HG02943 (cell line): ENCODE measurements around the gene LIPI.
"Not testable (repeated sequence)": the region's sequence is repeated elsewhere in the genome, so short reads cannot be mapped to it uniquely, and the experiment has no call there.

Experiments used
- ATAC-seq: cut with Tn5 transposase; IDR thresholded peaks from one replicate; pipeline ENCODE4 v1.9.1; 2021; ENCODE audit warnings: mild to moderate bottlenecking, low read depth, moderate library complexity; ENCODE audit not compliant: unreplicated experiment

The LIPI gene

DNA sequence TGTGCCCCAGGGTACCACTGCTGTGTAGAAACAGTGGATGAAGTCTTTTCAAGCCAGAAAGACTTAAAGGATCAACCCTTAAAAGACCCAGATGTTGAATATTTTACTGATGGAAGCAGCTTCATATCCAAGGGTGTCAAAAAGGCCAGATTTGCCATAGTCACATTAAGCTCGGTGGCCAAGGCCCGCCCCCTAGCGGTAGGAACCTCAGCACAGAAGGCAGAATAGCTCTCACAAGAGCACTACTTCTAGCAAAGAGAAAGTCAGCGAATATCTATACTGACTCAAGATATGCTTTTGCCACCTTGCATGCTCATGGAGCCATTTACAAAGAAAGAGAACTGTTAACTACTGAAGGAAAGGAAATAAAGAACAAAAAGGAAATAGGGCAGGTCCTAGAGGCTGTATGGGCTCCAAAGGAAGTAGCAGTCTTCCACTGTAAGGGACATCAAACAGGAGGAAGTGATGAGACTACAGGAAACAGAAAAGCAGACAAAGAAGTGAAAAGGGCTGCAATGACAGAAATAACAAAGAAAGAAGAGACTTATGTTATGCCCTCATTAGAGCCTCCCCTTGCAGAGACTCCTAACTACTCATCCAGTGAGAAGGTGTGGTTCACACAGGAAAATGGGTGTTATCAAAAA is 90.5 kb downstream of the LIPI start:
- ATAC-seq, result no peak

DNA sequence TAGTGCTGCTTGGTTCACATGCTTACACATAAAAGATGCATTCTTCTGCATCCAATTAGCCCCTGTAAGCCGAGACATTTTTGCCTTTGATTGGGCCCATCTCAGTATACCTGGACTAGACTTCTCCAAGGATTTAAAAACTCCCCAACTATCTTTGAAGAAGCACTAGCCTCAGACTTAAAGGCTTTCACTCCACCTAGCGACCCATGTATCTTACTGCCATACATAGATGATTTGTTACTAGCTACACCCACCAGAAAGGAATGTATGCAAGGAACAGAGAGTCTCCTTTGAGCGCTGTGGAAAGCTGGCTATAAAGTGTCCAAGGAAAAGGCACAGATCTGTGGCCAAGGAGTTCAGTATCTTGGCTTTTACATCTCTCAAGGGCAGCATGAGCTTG is 91.7 kb downstream of the LIPI start:
- ATAC-seq, result no peak

DNA sequence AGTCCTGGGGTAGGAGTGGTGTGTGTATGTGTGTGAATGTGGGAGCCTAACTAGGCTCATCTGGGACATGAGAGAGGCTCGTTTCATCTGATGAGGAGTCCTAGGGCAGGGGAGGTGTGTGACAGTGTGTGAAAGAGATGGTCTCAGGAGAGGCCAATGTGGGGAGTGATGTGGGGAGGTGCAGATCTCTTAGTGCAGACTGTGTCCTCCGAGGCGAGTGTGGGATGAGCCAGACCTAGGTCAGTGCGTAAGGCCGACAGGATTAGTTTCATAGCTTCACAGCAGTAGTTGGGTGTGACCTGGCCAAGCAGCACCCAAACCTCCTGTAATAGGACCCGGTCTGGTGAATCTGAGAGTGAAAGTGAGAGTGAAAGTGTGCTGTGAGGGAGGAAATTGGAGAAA is 94.7 kb downstream of the LIPI start:
- peak; percentile 84 for ATAC-seq

DNA sequence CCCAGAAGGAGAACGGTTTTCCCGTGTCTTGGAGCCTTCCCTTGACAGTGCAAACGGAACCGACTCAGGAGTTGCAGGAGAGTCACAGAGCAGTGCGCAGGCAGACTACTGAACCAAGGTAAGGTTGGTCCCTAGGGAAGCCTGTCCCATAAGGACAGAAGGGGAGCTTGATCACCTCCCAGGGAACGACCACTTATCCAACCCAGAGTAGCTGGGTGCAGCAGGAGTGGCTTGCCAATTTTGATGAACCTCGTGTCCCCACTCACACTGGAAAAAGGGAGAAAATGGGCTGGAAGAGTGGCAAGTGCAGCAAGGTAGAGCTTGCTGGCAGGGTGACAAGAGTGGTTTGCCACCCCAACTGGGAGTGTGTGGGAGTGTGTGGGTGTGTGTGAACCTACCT is 95.1 kb downstream of the LIPI start:
- peak; percentile 11 for ATAC-seq

DNA sequence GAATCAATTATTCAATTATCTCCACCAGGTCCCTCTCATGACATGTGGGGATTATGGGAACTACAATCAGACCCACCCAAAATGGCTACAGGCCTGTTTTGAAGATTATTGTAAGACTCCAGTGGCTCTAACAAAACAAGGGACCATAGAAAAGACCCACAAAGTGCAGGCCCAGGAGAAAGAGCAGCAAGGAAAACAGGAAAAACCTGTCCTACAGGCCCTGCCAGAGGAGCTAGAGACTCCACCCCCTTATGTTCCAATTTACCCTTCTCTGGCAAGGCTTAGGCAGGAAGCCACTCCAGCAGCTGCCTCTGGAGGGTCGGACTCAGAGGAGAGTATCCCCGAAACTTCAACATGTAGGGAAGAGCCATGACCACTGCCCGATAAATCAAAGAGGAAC is 96.5 kb downstream of the LIPI start:
- no peak for ATAC-seq

DNA sequence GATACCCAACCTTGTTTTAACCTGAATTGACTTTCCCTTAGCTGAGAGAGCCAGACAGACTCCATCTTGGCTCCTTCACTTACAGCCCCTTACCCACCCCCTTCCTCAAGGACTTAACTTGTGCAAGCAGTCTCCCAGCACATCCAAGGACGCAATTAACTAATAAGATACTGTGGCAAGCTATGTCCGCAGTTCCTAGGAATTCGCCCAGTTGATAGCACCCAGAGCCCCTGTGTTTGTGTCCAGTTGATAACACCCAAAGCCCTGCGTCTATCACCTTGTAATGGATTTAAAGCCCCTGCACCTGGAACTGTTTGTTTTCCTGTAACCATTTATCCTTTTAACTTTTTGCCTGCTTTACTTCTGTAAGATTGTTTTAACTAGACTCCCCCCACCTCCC is 106.2 kb downstream of the LIPI start:
- ATAC-seq, result not testable (repeated sequence)

DNA sequence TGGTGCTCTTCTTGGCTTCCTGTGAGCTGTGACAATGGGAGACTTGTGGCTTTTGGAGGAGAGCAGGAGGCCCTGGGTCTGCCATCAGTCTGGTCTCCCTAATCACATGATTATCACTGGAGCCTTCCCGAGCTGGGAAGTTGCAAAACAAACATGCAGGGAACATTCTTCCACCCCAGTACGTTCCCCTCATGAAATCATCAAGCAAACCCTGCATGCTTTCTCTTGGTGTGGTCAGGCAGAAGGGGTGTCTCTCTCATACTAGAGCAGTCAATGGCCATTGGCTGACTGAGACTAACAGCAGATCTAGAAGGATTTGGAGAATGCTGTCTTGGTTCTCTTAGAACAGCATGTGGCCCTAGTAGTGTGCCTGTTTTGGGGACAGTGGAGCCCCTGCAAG is 111.2 kb downstream of the LIPI start:
- ATAC-seq, result no peak

DNA sequence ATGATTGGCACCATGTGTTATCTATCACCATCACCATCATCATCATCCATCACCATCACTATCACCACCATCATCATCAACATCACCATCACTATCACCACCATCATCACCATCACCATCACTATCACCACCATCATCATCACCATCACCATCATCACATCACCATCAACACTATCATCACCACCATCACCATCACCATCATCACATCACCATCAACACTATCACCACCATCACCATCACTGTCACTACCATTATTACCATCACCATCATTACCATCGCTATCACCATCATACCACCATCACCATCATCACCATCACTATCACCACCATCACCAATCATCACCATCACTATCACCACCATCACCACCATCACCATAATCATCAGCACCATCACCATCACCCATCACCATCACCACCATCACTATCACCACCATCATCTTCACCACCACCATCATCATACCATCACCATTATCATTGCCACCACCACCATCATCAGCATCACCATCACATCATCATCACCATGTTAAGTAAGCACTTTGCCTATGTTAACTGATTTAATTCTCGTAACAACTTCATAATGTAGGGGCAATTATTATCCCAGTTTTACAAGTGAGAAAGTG is 112.8 kb downstream of the LIPI start:
- no peak for ATAC-seq

DNA sequence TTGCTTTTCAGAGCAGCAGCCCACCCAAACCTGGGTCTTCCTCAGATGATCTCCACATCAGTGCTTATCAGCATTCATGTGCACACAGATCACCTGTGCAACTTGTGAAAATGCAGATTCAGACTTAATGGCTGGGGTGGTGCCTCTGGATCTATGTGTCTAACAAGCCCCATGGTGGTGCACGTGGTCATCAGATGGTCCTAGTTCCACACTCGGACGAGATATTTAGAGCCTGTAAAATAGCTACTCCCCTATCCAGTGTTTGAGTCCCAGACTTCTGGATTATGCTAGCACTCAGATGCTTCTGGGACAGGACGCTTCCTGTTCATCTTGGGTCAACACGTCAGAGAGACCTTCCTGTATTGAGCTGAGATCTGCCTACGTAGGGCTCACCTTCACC is 114.2 kb downstream of the LIPI start:
- ATAC-seq, result no peak

DNA sequence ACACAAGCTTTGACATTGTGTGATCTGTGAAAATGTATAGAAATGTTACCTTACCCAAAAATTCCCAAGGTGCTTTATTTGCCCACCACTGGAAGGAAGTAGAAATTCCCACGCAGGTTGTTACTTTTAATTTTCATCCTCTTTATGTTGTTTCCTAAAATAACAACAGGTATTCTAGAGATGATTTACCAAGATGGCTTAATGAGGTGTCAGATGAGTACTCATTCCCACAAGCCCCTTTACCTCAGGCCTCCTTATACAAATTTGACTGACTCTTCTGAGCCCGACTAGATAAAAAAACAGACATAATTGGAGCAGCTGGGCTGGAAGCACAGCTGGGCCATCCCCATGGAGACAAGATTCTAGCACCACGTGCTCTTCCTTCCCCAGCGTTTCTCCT is 114.6 kb downstream of the LIPI start:
- no peak for ATAC-seq

DNA sequence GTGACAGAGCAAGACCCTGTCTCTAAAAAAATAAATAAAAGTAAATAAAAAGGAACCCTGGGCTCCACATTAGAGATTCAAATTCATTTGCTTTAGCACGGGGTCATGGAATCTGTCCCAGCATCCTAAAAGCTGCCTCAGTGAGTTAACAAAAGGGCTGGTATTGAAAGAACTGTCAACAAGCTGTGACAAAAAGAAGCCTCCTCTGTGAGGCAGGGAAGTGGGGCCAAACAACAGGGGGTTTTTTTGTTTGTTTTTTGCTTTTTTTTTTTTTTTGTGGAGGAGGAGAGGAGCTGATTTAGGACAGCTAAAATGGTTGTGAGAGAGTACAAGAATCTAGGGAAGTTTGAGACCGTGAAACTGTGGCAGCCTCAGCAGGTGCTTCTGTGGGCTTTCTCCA is 115.7 kb downstream of the LIPI start:
- no peak for ATAC-seq

DNA sequence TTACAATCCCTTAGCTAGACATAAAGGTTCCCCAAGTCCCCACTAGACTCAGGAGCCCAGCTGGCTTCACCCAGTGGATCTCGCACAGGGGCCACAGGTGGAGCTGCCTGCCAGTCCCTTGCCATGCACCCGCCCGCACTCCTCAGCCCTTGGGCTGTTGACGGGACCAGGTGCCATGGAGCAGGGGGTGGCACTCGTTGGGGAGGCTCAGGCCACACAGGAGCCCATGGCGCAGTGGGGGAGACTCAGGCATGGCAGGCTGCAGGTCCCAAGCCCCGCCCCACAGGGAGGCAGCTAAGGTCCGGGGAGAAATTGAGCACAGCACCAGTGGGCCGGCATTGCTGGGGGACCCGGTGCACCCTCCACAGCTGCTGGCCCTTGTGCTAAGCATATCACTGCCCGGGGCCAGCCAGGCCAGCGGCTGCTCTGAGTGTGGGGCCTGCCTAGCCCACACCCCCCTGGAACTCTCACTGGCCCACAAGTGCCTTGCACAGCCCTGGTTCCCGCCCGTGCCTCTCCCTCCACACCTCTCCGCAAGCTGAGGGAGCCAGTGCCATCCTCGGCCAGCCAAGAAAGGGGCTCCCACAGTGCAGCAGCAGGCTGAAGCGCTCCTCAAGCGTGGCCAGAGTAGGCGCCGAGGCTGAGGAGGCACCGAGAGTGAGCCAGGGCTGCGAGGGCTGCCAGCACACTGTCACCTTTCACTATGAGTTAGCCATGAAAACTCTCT is 117.8 kb downstream of the LIPI start:
- no peak for ATAC-seq

DNA sequence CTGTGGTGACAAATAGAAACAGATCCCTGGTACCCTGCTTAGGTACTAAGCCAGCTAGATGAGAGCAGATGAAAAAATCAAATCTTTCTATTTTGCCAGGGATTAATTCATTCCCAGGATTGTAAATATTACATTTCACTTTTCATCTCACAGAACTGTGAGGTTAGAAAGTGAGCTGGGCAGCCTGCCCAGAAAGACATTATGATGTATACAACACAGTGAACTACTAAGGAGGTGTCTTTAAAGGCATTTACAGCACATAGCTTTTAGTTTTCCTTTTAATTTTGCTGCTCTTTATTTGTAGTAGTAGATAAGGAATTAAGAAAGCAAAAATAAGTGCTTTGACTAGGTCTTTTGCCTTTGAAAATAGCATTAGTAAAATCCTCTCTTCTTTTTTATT is 120.6 kb downstream of the LIPI start:
- ATAC-seq, result not testable (repeated sequence)

DNA sequence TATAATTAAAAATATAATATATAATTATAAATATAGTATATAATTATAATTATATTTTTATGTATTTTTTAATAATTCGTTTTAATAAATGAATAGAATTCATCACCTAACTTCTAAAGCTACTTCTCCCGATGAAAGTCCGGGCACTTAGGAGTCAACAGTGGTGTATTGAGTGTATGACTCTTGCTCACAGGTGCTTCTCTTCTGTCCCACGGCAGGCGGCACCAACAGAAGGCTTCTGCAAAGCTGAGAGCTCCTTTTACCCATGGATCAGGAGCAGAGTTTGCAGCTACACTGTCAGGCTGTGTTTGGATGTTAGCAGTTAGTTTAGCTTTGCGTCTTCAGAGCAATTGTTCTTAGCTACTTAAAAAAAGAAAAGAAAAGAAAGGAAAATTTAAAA is 122.4 kb downstream of the LIPI start:
- ATAC-seq, result no peak

DNA sequence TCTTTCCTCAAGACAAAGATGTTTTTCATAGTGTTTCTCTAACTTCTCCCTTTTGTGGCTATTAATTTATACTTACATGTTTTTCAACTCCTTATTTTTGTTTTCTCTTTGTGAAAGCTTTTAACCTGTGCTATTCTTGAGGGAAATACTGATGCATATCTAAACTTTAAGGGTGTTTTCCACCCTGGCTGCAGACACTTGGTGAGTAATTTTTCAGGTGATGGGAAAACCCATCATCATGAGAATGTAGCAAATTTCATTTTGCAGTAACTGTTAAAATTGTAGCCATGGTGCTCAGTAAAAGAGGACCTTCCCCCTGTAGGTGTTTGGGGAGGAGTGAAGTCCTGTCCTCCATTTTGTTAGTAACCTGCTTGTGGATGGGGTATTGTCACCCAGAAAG is 124.2 kb downstream of the LIPI start:
- no peak for ATAC-seq

DNA sequence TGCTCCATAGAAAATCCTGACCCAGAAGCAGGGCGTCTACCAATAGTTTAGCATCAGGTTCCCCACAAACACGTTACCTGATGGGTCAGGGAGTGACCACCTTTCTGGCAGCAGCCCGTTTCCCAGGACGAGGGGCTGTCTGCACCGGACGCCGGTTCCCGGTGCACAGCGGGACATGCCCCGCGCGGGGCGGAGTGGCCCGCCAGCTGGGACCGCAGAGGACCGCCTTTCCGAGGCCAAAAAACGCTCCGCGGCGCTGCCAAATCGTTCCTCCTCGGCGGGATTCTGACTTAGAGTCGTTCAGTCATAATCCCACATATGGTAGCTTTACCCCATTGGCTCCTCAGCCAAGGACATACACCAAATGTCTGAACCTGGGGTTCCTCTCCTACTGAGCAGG is 126.1 kb downstream of the LIPI start:
- no peak for ATAC-seq

DNA sequence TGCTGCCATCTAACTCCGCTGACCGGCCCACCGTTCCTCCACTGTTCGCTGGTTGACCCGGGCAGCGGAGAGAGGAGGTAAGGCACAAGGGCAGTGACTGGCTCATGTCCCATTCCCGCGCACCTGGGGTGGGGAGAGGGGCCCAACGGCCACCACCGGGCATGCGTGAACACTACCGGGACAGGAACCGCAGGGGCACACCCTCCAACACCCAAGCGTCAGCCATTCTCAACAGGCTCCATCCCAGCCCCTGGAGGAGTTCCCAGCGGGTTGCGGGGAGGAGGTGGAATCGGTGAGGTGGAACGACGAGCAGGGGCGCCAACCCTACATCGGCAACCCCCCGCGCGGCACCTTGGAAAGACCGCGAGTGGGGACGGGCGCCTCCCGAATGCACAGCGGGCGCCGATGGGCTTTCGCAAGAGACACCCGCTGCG is 126.7 kb downstream of the LIPI start:
- ATAC-seq, result no peak

DNA sequence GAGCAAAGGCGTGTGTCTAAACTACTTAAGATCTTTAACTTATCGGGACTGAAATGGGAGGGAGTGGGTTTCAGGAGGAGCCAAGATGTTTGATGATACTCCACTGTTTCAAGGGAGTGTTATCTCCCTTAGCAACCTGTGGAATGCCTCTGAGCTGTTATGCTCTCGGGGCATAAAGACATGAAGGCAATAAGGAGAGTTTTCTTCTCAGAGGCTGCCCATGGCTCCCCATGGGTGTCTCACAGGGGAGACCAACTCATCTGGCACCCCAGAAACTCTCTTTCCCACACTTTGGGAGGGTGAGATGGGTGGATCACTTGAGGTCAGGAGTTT is 130.0 kb downstream of the LIPI start:
- ATAC-seq, result no peak

DNA sequence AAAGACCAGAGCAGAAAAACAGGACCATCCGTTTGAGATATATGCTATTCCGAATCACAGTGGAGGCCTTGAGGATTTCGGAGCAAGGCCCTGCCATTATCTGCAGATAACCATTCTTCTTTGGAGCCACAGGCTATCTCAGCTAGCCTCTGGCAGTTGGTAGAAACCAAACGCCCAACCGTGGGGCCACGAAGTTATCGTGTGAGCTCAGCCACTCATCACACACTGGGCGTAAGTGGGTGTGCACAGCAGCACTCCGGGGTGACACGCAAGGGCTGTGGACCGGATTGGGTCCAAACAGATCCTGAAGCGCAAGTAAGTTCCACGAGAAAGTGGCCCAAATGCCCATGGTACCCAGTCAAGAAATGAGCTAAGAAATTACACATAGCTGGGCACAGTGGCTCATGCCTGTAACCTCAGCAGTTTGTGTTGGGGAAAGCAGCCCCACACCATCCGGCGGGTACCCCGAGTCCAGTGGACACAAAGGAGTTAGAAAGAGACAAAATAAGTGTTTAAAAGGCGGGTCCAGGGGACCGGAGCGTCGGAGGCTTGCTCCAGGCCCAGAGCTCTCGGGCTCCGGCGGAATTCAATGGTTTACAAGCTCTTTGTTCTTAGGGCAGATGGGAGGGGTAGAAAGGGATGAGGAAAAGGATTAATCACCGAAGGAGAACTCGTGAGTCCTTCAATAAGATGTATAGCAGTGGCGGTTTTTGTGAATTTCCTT is 130.6 kb downstream of the LIPI start:
- ATAC-seq, result no peak

DNA sequence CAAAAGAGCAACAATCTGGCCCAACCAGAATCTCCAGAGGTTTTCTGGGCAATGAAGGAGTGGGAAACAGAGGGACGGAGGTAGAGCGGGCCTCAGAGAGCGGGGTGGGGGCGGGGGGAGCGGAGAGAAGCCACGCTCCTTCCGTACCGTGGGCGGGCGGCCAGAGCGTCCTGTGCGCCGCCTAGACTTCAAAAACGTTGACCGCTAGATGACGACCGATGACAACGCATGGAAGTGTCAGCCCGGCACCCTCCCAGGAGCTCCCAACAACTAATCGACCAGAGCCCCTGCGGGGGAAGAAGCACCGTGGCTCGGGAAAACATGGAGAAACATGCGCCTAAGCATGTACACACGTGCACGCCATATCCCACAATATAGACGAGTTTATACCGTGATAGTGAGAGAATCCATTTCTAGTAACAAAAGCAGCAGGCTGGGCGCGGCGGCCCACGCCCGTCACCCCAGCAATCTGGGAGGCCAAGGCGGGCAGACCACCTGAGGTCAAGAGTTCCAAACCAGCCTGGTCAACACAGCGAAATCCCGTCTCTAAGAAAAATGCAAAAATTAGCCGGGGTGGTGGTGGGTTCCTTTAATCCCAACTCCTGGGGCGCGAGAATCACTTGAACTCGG is 131.9 kb downstream of the LIPI start:
- no peak for ATAC-seq
